Left forelimb (tissue), 1 donor: ENCODE results near the gene SLC27A4.
A peak's percentile ranks its signal among the peaks of the same experiment; 100 is the strongest.

Experiments
- DNase-seq: peaks from one replicate; pipeline ENCODE4 v3.0.0-alpha.2; 2018; ENCODE audit warnings: low spot score

The SLC27A4 gene

DNA sequence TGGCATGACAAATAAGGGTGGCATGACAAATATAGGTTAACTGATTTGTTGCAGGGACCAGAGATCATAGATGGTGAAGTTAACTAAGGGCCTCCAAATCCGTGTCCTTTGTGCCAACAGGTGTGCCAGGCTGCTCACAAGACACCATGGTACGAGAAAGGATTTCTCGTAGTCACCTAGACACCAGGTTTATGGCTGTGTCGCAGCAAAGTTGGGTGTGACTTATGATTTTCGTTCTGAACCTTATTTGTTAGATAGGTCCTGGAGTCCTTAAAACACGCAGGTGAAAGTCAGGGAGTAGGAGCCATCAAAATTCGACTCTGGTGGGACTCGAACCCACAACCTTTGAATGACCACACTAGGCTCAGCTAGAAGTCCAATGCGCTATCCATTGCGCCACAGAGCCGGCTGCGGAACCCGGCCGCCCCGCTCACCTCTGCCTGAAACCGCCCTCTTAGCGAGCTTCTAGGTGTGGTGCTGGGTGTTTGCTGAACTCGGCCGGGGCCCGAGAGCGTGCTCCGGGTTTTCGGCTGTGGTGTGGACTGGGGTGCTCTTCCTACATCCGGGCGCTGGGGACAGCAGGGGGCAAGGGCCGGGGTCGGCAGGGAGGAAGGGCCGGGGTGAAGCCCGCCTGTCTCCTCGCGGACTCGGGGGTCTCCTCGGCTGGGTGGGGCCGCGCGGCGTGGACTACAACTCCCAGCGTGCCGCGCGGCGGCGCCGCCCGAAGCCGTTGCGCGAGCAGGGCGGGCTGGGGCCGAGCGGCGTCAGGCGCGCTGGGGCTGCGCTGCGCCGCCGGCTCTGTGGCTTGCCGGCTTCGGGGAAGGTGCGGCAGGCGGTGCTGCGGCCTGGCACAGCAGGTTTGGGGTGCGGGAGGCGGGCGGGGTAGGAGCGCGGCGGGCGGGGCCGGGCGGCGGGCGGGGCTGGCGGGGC, at the start of gene SLC27A4:
Gene SLC27A4, plus strand, starts transcription at position 767 of the 930 bp plus-strand sequence. CDS start 2,606 bp downstream, outside the sequence.
- DNase-seq, result peak; percentile 83

DNA sequence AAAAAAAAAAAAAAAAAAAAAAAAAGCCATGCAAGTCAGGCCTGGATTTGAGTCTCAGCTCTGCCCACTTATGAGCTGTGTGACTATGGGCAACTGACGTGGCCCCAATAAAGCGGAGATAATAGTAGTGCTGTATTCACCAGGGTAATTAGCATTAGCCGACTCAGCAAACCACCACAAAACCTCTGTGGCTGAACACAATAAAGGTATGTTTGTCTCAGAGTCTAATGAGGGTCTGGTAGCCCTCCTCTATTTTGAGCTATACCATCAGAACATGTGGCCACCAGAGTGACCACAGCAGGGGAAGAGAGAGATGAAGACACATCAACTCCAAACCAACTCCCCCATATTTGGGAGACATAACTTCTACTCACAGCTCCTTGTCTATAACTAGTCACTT, 48.3 kb upstream of the SLC27A4 start:
- DNase-seq, result no peak

DNA sequence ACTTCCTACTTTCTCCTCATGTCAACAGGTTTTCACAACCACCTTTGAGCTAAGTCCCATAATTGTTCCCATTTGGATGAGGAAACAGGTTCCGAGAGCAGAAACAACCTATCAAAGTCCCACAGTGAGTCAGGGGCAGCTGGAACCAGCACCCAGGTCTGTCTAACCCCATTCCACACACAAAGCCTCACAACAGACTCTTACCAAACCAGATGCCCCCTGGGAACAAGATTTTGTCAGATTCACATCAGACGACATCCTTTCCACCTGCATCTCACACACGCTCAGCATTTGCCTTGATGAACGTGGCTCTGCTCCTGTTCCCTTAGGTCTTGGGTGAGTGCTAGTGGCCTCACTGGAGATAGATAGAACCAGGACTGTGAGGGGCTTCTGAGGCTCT, 47.2 kb upstream of the SLC27A4 start:
- DNase-seq, result no peak

DNA sequence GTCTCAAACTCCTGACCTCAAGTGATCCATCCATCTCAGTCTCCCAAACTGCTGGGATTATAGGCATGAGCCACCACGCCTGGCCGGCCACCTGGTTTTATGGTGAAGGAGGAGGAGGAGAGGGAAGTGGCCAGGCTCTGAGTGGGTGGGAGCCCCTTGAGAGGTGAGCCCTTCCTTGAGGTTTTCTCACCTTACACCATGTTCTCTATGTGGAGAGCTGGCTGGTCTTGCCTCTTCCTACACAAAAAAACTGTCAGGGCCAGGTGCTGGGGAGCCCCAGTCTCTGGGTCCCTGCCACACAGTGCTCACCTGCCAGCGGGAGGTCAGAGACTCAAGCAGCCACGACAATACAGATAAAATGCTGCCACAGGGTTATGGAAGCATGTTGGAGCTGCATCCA, 46.2 kb upstream of the SLC27A4 start:
- no peak for DNase-seq

DNA sequence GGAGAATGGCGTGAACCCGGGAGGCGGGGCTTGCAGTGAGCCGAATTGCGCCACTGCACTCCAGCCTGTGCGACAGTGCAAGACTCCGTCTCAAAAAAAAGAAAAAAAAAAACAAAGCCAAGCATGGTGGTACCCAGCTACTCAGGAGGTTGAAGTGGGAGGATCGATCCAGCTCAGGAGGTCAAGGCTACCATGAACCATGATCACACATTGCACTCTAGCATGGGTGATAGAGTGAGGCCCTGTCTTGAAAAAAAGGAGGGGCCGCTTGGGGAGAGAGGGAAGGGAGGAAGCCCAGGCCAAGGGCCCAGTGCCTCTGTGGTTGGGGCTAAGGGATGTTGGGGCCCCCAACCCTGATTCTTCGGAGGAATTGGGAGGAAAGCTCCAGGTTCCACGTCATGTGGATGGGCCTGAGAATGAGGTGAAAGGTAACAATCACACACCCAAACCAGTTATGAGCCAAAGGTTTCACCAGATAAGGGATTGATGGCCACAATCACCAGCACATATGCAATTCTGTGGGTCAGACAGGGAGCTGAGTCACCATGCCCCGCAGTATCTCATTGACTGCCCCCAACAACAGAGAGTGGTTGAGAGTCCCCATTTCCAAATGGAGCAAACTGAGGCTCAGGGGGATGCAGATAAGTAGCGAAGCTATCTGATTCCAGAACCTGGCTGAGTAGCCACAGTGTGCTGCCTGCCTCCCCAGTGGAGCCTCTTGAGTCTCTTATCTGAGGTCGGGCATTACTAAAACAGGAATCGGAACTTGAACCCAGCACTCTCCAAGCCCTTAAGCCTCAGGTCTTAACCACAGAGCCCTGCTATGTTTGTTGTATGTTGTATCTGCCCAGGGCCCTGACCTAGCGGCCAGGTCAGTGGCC, 43.7 kb upstream of the SLC27A4 start:
- no peak for DNase-seq

DNA sequence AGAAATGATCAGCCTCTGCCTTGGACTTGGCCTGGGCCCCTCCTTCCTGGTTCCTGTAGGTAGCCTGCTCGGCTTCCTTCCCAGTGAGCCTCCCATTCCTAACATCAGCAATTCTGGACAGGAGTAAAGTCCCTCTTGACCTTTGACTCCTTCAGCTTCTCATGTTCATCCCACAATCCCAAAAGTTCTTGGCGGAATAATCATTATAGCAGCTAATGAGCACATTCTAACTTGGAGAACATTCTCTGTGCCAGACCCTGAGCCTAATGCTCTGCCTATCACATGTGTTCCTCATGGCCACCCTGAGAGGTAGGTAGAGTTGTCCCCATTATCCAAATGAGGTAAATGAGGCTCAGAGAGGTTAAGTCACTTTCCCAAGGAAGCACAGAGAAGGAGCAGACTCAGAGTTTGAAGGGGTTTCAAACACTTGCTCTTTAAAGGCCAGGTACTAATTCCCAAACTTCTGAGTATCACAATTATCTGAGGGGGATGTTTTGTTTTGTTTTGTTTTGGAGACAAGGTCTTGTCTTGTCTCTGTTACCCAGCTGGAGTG, 43.0 kb upstream of the SLC27A4 start:
- DNase-seq, result no peak

DNA sequence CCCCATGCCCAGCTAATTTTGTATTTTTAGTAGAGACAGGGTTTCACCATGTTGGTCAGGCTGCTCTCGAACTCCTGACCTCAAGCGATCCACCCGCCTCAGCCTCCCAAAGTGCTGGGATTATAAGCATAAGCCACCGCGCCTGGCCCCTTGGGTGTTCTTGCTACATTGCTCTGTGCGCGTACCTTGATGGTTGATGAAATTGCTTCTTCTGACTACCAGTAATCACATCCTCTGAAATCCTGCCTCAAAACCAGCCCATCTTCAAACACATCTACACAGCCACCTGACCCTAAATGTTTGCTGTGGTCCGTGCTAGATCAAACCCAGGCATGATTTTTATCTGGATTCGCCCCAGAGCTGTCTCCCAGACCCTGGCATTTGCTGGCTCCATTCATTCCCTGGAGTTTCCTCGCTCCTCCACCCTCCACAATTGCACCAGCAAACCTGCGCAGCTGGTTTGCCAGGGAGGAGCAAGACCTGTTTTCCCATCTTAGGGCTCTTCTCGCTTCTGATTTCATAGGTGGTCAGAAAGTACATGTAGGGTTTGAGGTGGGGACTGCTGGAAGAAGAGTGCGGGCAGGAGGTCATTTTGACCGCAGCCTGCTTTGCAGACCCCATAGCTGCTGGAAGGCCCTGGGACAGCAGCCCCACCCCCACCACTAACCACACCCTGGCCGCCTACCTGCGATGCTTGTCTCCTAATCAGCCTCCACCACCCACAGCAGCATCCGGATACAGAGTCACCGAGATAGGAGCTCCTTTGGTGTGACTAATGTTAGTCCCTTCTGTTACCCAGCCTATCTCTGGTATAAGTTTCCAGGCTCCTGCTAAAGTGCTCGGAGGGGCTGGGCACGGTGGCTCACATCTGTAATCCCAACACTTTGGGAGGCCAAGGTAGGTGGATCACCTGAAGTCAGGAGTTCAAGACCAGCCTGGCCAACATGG, 41.5 kb upstream of the SLC27A4 start:
- no peak for DNase-seq

DNA sequence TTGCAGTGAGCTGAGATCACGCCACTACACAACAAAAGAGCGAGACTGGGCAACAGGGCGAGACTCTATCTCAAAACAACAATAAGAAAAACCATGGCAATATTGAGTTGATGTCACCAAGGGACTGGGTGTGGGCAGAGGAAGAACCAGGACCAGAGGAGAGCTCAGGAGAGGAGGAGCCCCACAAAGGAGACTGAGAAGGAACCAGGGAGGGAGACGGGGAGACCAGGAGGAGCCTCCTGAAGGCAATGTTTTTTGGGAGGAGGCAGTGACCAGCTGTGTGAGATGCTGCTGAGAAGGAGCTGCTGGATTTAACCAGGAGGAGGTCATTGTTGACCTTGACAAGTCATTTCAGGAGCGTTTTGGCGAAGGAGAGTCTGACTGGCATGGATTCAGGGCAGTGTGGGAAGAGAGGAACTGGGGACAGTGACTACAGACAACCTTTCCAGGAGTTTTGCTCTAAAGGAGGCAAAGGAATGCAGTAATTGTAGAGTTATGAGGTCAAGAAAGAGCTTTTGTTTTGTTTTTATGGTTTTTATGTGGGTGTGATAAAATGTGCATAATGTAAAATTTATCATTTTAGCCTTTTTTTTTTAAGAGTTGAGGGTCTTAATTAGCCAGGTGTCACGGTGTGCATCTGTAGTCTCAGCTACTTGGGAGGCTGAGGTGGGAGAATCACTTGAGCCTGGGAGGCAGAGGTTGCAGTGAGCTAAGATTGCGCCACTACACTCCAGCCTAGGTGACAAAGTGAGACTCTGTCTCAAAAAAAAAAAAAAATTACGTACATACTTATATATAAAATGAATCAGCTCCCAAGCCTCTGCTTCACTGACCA, 36.0 kb upstream of the SLC27A4 start:
- no peak for DNase-seq

DNA sequence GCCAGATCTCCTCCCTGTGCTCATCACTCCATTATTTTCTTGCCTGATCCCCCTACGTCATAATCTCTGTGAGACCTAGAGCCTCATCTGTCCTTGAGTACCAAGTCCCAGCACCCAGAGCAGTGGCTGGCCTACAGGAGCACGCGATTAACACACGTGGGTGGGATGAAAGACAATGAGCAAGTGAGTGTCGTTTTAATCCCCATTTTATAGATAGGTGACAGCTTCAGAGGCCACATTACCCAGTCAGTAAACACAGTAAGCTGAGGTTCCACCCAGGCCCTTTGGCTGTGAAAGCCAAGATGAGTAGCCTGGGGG, 35.4 kb upstream of the SLC27A4 start:
- DNase-seq, result no peak

DNA sequence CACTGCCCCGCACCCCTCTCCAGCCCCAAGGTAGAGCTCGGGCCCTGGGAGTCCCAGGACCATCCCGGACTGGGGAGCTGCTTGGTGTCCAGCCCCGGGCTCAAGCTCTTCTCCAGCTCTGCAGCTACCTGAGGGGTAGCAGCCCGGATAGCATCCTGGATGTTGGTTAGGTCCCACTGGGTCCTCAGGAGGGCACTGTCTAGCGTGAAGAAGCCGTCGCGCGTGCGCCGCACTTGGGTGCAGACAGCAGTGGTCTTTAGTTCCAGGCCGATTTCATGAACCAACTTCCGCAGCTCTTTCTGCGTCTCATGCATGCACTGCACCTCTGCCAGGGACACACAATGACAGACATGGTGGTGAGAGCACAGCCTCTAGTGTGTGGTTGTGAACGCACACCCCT, 30.8 kb upstream of the SLC27A4 start:
- no peak for DNase-seq

DNA sequence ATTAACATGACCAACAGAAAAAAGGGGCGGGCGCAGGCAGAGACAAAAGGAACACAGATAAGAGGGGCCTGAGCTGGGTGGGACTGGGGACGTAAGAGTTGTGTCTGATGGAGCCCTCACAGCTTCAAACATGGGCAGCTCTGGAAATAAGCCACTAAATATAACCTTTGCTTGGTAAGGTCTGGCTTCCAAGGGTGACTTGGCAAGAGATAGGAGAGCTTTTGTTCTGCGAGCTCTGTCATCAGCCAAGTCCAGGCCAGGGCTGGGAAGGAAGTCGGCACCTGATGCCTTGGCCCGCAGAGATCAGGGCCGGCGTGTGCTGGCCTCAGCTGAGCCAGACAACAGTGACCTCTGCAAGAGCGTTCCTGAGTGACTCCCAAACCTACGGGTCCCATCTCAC, 29.9 kb upstream of the SLC27A4 start:
- DNase-seq, result no peak

DNA sequence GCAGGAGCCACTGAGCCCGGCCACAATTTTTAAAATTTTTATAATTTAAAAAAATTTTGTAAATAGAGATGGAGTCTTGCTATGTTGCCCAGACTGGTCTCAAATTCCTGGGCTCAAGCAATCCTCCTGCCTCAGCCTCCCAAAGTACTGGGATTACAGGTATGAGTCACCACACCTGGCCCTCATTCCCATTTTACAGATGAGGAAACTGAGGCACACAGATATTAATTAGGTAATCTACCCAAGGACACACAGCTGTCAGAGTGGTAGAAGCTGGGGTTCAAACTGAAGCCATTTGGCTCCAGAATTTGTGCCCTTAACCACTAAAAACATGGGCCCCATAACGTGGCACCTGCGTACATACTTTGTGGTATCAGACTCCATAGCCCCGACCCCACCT, 25.6 kb upstream of the SLC27A4 start:
- DNase-seq, result no peak

DNA sequence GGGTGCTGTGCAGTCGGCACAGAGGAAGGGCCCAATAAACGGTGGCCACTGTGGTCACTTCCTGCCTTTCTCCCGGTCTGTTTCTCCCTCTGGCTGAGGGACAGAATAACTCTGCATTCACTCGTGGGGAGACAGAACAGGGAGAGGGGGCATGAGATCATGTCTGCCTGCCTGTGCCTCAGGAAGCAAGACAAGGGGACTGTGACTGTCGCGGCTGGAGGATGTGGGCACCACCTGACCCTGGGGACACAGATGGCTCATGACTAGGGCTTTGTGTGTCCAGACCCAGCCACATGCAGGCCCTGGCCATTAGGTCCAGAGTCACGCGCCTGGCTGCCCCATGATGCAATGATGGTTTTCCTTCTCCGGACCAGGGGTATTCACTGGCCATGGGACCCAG, 23.9 kb upstream of the SLC27A4 start:
- DNase-seq, result no peak

DNA sequence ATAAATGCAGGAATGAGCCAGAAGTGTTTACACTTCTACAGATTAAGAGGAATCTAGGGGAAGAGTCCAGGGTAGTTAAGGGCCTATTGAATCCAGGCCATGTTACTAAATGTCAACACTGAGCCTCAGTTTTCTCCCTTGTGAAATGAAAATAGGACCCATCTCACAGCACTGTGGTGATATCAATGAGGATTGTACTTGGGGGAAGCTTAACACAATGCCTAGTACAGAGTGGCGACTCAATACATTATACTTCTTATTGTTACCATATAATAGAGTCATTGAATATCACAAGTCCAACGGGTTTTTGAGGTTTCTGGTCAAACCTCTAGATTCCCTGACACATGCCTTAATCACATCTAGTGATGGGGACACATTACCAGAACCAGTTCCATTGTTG, 22.7 kb upstream of the SLC27A4 start:
- no peak for DNase-seq

DNA sequence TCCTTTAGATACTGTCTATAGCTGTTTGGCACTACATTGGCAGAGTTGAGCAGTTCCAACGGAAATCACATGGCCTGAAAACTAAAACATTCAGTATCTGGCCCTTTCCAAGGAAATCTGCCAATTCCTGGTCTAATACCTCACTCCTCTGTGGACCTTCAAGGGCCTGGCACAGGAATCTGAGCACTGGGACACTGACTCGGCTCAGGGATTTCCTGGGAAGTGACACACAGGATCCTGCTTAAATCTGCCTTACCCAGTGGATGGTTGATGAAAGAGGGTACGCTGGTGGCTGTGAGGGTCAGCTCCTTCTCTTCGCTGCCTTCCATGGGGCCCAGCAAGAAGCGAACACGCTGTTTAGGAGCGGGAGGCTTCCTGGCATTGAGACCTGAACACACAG, 19.0 kb upstream of the SLC27A4 start:
- DNase-seq, result no peak

DNA sequence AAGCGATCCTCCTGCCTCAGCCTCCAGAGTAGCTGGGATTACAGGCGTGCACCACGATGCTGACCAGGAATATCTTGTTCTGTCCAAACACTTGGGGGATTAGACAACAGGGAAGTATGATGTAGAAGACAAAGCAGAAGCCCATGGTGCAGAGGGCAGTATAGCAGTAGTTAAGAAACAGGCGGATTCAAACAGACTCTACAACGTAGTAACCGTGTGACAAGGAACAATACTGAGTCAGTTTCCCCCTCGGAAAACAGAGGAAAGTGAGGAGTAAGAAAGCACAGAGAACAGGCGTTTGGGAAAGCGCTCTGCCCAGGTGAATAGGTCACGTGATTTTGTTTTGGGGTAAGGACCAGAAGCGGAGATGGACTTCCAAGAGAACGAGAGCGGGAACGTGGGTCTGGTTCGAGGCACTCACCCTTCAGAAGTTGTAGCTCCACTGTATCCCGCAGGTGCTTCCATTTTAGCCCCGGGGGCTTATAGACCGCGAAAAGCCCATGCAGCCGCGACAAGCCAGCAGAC, 18.4 kb upstream of the SLC27A4 start:
- DNase-seq, result no peak

DNA sequence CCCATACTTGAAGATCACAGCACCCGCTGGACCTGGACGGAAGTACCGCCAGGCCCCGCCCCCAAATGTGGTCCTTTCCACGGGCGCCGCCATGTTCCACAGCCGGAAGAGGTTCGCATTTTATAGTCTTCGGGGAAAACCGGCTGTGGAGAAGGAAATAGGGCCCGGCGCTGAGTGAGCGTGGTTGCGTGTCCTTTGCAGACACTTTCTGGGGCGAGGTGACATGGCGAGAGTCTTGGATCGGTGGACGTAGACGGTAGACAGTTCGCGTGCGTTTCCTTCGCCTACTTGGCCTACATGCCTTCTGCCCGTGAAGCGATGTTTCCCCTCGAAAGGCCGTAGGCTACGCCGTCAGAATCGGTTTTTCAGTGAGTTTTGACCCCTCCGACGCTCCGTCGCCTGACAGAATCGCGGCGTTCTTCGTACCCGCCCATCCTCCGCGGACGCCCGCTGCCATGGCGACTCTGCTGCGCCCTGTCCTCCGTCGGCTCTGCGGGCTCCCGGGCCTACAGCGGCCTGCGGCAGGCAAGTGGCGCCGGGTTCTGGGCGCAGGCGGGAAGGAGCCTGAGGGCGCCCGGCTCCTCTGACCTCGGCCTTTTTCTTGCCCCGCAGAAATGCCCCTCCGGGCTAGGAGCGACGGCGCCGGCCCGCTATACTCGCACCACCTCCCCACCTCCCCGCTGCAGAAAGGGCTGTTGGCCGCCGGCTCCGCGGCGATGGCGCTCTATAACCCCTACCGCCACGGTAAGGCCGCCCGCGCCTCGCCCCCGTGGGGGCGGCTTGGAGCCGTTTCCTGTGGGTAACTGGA, 17.7 kb upstream of the SLC27A4 start, which contains the start of the genes COQ4 and TRUB2:
Gene COQ4, plus strand, starts transcription at position 436 of the 808 bp plus-strand sequence. Its CDS starts 20 bp downstream, at position 456.
Gene TRUB2, minus strand, starts transcription at position 44 of the 808 bp plus-strand sequence. Its CDS starts 39 bp downstream, at position 5.
- DNase-seq, result peak; percentile 97

DNA sequence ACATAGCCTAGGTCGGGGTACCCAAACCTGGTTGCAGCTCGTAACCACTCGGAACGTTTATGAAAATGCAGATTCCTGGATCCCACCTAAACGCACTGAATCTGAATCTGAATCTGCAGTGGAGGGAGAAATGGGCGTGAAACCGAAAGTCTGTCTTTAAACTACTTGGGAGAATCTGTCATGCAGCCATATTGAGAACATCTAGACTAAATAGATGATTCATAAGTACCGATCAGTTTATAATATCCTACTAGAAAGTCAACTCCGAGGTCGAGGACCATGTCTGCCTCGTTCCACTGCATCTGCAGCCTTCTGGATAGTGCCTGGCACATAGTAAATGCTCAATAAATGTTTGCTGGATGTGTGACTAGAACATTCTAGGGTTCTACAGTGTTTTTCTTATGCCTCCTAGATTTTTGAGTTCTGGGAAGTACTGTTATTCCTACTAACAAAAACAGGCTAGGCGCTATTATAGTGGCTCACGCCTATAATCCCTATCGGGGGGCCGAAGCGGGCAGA, 17.1 kb upstream of the SLC27A4 start:
- DNase-seq, result no peak

DNA sequence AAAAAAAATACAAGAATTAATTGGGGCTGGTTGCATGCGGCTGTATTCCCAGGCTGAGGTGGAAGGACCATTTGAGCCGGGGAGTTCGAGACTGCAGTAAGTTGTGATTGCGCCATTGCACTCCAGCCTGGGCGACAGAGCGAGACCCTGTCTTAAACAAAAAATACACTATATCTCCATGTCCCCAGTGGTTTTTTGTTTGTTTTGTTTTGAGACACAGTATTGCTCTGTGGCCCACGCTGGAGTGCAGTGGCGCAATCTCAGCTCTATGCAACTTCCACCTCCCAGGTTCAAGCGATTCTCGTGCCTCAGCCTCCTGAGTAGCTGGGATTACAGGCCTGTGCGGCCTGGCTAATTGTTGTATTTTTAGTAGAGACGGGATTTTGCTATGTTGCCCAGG, 16.5 kb upstream of the SLC27A4 start:
- DNase-seq, result no peak
